ENCODE results near the gene FOSL1.

GRCh38 chr11:65920372-65920802 lies 20.2 kb upstream of the FOSL1 start:
- TF ChIP-seq EZH2phosphoT487 (IDR thresholded peaks at IDR 0.05): no peak
- no peak for TF ChIP-seq CTCF (IDR thresholded peaks at IDR 0.05)
- TF ChIP-seq EZH2 (IDR thresholded peaks at IDR 0.05): no peak

Data from neural progenitor cell (in vitro differentiated cells).